HepG2 (cell line): ENCODE results near the gene LRRC73. TPM values are rescaled to one million over a fixed set of nuclear protein-coding genes. Genes with fewer than 3 reads are reported as not detected.
A peak's percentile ranks its signal among the peaks of the same experiment; 100 is the strongest.
"Not testable (repeated sequence)": the region's sequence is repeated elsewhere in the genome, so short reads cannot be mapped to it uniquely, and the experiment has no call there.

ENCODE experiments used
- ATAC-seq: fragments of 200-7000 bp; cut with Tn5 transposase; 3 replicates; pipeline ENCODE4 v1.9.1; 2020; ENCODE audit warnings: mild to moderate bottlenecking, moderate library complexity
- BruUV-seq: library from RNA; stranded (reverse); fragments of 400-500 nt; replicated peaks from 2 replicates; lab custom pipeline; 2021; lab: Mats Ljungman, UMichigan
- CTCF ChIA-PET: fragments of 300-600 bp; formaldehyde crosslinking; extraction: SDS; loops from one replicate; lab custom pipeline; 2021; ENCODE audit warnings: low total read pairs, inconsistent platforms, low intra/inter-chr PET ratio; lab: Yijun Ruan, JAX
- POLR2A ChIA-PET: fragments of 350-600 bp; sonication (Branson Sonifier 250); formaldehyde crosslinking; loops from one replicate; lab custom pipeline; 2020; ENCODE audit warnings: antibody characterized with exemption, inconsistent platforms; lab: Yijun Ruan, JAX
- DNase-seq: peaks from one replicate; pipeline ENCODE4 v3.0.0-alpha.2; 2015; ENCODE audit warnings: low spot score
- FAIRE-seq: peaks from 3 replicates; lab custom pipeline; 2011; peaks lifted over from hg19 to GRCh38; lab: Jason Lieb, UNC
- H2AFZ ChIP-seq: one replicate; pipeline ENCODE4 v1.6.1; 2011; ENCODE audit warnings: low read length, inconsistent platforms
- H3K27ac ChIP-seq: fragments of 300-600 bp; 3 replicates; pipeline ENCODE4 v1.8.0; 2011; ENCODE audit warnings: mixed run types, mild to moderate bottlenecking, mixed read lengths, low read length, inconsistent platforms; ENCODE audit not compliant: insufficient read depth; ENCODE audit errors: extremely low read length
- H3K27me3 ChIP-seq, 2 experiments: fragments of 200-600 bp in 1 of 2; 2 replicates in 1 of 2; 3 replicates in 1 of 2; pipeline versions ENCODE4 v1.6.0 to v1.8.0; 2011; ENCODE audit warnings: low read length in 2 of 2, mild to moderate bottlenecking in 2 of 2, moderate library complexity in 2 of 2, inconsistent platforms in 1 of 2; ENCODE audit not compliant: insufficient read depth in 2 of 2, control insufficient read depth in 1 of 2
- H3K36me3 ChIP-seq, 2 experiments: fragments of 200-600 bp in 1 of 2; replicated peaks in 1 of 2; 2 replicates in 1 of 2; 3 replicates in 1 of 2; pipeline versions ENCODE4 v1.5.1 to v1.8.0; 2011; ENCODE audit warnings: low read length in 2 of 2, inconsistent platforms in 1 of 2; ENCODE audit not compliant: insufficient read depth in 2 of 2, control insufficient read depth in 1 of 2
- H3K4me1 ChIP-seq: 2 replicates; pipeline ENCODE4 v1.5.1; 2012; ENCODE audit warnings: low read length, inconsistent platforms; ENCODE audit not compliant: insufficient read depth
- H3K4me2 ChIP-seq: 2 replicates; pipeline ENCODE4 v1.6.0; 2011; ENCODE audit warnings: low read depth, low read length, inconsistent platforms
- H3K4me3 ChIP-seq, 3 experiments: fragments of 200-600 bp in 1 of 3; sonication (generic), shearing (Covaris generic) in 1 of 3; replicated peaks in 1 of 3; 2 replicates each; pipeline ENCODE4 v1.5.1; 2011 to 2016; ENCODE audit warnings: low read length in 3 of 3, inconsistent platforms in 2 of 3, low read depth in 2 of 3, mild to moderate bottlenecking in 2 of 3, control low read depth in 1 of 3, mixed read lengths in 1 of 3; ENCODE audit not compliant: insufficient read depth in 1 of 3
- H3K79me2 ChIP-seq: one replicate; pipeline ENCODE4 v1.6.1; 2011; ENCODE audit warnings: low read length, inconsistent platforms; ENCODE audit not compliant: insufficient read depth
- H3K9ac ChIP-seq: 2 replicates; pipeline ENCODE4 v1.6.0; 2011; ENCODE audit warnings: mild to moderate bottlenecking, low read depth, low read length, inconsistent platforms; ENCODE audit not compliant: insufficient read depth
- H3K9me3 ChIP-seq: 2 replicates; pipeline ENCODE4 v1.5.1; 2012; ENCODE audit warnings: mild to moderate bottlenecking, low read length
- H4K20me1 ChIP-seq: 2 replicates; pipeline ENCODE4 v1.6.0; 2011; ENCODE audit warnings: inconsistent platforms, mild to moderate bottlenecking, low read length, moderate library complexity; ENCODE audit not compliant: insufficient read depth
- WGBS: methylation state at CpG from one replicate; pipeline ENCODE4 v1.1.6; 2017; ENCODE audit warnings: low lambda C conversion rate; 5-methylcytosine and 5-hydroxymethylcytosine counted together
- in situ Hi-C: cut with HindIII; loops from 2 replicates; pipeline ENCODE4 v1.10.0; 2017; ENCODE audit warnings: low pct_unique_long_range_greater_than_20kb; ENCODE audit not compliant: extremely low pct_ligation_motif_present
- intact Hi-C: fragments of 100-400 bp; cut with micrococcal nuclease; formaldehyde crosslinking; loops from one replicate; pipeline ENCODE4 v1.10.0; 2022; ENCODE audit not compliant: unreplicated experiment
- polyA plus RNA-seq, 8 experiments: library from polyadenylated mRNA; depleted of rRNA in 3 of 8; stranded (reverse) in 7 of 8; unstranded in 1 of 8; fragments of >200 nt; fragmentation: Illumina TruSeq in 4 of 8; extraction: Trizol in 4 of 8; gene quantifications; 2 replicates each; pipeline versions ENCODE4 v1.2.1 to v1.2.3, GENCODE V29; 2011 to 2016; ENCODE audit warnings: low read depth in 4 of 8, missing spikeins in 1 of 8, mixed read lengths in 1 of 8; ENCODE audit not compliant: insufficient read depth in 1 of 8
- total RNA-seq, 5 experiments: library from RNA; depleted of rRNA; stranded (reverse); fragments of >200 nt; fragmentation: Illumina TruSeq; extraction: Trizol; gene quantifications; 2 replicates each; pipeline ENCODE4 v1.2.3, GENCODE V29; 2016; ENCODE audit warnings: low read depth in 1 of 5
- TF ChIP-seq, protein P1 (sequence below), 2 experiments: fragments of 450-650 bp in 1 of 2; sonication (generic) in 1 of 2; formaldehyde crosslinking in 1 of 2; IDR thresholded peaks; 2 replicates each; pipeline versions ENCODE4 v1.6.1 to v1.8.0; 2016 to 2022; ENCODE audit warnings: antibody characterized with exemption in 1 of 2, mild to moderate bottlenecking in 1 of 2, missing genetic modification reagents in 1 of 2

LRRC73 gene
- total and polyA plus RNA-seq, 2 of the 13 experiments (the other 11 are each of a cell fraction or from before 2014, with no cell fraction given) = 0.11 to 0.12 TPM

DNA sequence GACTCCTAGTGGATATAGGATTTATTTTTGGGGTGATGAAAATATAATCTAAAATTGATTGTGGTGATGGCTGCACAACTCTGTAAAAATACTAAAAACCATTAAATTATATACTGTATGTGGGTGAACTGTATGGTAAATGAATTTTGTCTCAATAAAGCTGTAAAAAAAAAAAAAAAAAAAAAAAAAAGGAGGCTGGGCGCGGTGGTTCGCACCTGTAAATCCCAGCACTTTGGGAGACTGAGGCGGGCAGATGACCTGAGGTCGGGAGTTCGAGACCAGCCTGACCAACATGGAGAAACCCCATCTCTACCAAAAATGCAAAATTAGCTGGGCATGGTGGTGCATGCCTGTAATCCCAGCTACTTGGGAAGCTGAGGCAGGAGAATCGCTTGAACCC is 47.5 kb upstream of the LRRC73 start:
- 97% methylated on average over 7 of the region's 7 CpGs for whole genome bisulfite sequencing
- H3K27me3 ChIP-seq, BruUV-seq, H2AFZ ChIP-seq, H3K4me3 ChIP-seq, in situ Hi-C loops, ATAC-seq, H4K20me1 ChIP-seq, DNase-seq, POLR2A ChIA-PET, FAIRE-seq, H3K9ac ChIP-seq, CTCF ChIA-PET, H3K9me3 ChIP-seq, intact Hi-C loops, H3K79me2 ChIP-seq, H3K4me1 ChIP-seq, H3K4me2 ChIP-seq, H3K27ac ChIP-seq: not testable (repeated sequence)
- peaks cover 34 to 90% of the 10 kb centered on the region in 2 experiments for H3K36me3 ChIP-seq
- TF ChIP-seq, protein P1, sequence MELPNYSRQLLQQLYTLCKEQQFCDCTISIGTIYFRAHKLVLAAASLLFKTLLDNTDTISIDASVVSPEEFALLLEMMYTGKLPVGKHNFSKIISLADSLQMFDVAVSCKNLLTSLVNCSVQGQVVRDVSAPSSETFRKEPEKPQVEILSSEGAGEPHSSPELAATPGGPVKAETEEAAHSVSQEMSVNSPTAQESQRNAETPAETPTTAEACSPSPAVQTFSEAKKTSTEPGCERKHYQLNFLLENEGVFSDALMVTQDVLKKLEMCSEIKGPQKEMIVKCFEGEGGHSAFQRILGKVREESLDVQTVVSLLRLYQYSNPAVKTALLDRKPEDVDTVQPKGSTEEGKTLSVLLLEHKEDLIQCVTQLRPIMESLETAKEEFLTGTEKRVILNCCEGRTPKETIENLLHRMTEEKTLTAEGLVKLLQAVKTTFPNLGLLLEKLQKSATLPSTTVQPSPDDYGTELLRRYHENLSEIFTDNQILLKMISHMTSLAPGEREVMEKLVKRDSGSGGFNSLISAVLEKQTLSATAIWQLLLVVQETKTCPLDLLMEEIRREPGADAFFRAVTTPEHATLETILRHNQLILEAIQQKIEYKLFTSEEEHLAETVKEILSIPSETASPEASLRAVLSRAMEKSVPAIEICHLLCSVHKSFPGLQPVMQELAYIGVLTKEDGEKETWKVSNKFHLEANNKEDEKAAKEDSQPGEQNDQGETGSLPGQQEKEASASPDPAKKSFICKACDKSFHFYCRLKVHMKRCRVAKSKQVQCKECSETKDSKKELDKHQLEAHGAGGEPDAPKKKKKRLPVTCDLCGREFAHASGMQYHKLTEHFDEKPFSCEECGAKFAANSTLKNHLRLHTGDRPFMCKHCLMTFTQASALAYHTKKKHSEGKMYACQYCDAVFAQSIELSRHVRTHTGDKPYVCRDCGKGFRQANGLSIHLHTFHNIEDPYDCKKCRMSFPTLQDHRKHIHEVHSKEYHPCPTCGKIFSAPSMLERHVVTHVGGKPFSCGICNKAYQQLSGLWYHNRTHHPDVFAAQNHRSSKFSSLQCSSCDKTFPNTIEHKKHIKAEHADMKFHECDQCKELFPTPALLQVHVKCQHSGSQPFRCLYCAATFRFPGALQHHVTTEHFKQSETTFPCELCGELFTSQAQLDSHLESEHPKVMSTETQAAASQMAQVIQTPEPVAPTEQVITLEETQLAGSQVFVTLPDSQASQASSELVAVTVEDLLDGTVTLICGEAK (IDR thresholded peaks at IDR 0.05) = peak; percentile 69
- TF ChIP-seq, protein P1 (CRISPR knock-in tag; IDR thresholded peaks at IDR 0.05) = peak; percentile 35; the same call in 1 of the 2 replicates
